HG03565 (cell line): ENCODE data around the gene DDX24.
A peak's percentile ranks its signal among the peaks of the same experiment; 100 is the strongest.
"Not testable (repeated sequence)": the region's sequence is repeated elsewhere in the genome, so short reads cannot be mapped to it uniquely, and the experiment has no call there.

Experiments
- ATAC-seq: cut with Tn5 transposase; IDR thresholded peaks from one replicate; pipeline ENCODE4 v1.9.1; 2021; ENCODE audit warnings: mild to moderate bottlenecking, moderate library complexity; ENCODE audit not compliant: unreplicated experiment

DDX24 gene

DNA sequence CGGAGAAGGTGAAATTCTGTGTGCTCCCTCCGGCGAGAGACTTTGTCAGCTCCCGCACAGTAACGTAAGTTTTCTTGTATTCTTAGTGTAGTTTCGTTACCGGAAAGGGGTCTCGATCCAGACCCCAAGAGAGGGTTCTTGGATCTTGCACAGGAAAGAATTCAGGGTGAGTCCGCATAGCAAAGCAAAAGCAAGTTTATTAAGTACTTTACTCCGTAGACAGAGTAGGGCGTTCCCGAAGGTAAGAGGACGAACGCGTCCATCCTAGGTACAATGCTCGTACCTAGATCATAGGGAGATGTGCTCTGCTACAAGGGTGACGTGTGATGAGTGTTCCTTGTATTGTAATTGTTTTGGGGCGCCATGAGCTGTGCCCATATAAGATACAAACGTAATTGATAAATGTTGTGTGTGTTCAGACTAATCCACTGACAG lies 401 bp upstream of the DDX24 start:
- ATAC-seq, result no peak

DNA sequence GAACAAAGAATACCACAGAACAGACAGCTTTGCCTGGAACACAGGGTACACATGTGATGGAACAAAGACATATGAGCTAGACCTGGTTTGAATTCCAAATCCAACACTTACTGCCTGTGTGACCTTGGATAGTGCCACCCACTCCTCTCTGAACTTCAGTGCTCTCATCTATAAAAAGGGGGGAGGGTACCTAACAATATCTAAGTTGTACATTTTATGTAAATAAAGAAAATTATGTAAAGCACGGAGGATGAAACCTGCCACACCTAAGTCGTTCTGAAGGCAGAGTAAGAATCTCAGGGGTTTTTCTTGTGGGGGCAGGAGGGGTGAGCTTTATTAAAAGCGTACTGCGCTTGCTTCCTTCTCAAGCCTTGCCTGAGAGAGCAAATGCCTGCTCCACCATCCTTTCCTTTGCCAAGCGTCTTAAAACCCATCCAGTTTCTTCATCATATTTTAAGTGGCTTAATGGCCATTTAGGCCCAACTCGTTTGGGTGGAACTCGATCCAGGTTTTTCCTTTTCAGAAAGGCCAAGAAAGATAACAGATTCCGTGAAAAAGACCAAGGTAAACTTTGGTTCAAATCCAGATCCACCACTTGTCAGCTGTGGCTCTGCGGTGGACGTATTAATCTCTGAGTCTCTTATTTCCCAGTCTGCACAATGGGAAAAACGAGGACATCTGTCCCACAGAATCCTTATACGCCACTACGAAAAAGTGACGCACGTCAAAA lies 946 bp downstream of the DDX24 start:
- no peak for ATAC-seq

DNA sequence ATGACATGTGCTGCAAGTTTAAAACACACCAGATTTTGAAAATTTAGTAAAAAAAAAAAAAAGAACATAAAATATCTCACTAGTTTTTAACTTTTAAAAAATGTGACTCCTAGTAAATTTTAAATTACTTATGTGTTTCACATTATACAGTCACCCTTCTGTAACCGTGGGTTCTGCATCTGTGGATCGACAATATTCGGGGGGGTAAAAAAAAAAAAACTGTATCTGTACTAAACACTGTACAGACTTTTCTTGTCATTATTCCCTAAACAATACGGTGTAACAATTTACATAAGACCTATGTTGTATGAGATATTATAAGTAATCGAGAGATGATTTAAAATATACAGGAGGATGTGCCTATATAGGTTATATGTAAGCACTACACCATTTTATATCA lies 3.2 kb downstream of the DDX24 start:
- no peak for ATAC-seq

- no peak for ATAC-seq
These were observed 3.7 kb downstream of the DDX24 start for GRCh38 chr14:94077111-94077821.

DNA sequence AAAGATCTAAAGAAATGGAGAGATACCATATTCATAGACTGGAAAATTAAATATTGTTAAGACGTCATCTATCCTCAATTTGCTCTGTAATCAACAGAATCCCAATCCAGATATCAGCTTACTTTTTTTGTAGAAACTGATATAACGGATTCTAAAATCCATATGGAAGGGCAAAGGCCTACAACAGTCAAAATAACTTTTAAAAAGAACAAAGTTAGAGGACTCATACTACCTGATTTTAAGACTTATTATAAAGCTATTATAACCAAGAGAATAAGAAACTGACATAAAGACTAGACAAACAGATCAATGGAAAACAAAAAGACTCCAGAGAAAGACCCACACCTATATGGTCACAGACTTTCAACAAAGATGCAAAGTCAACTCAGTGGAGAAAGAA lies 6.0 kb downstream of the DDX24 start:
- no peak for ATAC-seq

DNA sequence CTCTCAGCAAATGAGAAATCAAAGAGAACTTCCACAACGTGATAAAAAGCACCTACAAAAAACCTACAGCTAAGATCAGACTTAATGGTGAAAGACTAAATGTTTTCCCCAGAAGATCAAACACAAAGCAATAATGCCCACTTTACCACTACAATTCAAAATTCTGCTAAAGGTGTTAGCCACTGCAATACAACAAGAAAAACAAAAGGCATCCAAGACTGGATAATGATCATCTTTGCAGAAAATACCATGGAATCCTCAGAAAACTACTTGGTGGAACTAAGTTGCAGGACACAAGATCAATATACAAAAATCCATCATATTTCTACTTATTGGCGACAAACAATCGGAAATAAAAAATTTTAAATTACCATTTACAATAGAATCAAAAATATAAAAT lies 6.5 kb downstream of the DDX24 start:
- no peak for ATAC-seq

DNA sequence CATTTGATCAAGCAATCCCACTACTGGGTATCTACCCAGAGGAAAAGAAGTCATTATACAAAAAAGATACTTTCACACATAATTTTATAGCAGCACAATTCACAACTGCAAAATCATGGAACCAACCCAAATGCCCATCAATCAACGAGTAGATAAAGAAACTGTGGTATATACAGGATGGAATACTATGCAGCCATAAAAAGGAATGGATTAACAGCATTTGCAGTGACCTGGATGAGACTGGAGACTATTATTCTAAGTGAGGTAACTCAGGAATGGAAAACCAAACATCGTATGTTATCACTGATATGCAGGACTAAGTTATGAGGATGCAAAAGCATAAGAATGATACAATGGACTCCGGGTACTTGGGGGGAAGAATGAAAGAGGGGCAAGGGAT lies 8.9 kb downstream of the DDX24 start:
- ATAC-seq, result not testable (repeated sequence)

- no peak for ATAC-seq
These were observed 14.8 kb downstream of the DDX24 start for GRCh38 chr14:94066089-94066676.

- ATAC-seq, result no peak
These were observed 18.6 kb downstream of the DDX24 start for GRCh38 chr14:94062344-94062940.

- no peak for ATAC-seq
These were observed 21.0 kb downstream of the DDX24 start for GRCh38 chr14:94059998-94060397.

DNA sequence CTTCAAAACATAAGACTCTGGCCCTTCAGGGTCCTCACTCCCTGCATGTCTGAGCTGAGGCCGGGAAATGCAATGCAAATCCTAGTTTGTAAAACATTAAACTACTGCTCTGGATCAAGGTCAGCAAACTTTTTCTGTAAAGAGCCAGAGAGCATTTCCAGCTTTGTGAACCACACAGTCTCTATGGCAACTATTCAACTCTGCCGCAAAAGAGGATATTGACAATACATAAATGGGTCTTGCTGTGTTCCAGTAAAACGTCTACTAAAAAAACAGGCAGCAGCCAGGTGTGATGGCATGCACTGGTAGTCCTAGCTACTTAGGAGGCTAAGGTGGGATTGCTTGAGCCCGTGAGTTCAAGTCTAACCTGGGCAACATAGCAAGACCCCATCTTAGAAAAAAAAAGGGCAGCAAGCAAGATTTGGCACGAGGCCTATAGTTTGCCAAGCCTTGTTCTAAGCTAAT lies 22.3 kb downstream of the DDX24 start:
- no peak for ATAC-seq

GRCh38 chr14:94058128-94058673 lies 22.8 kb downstream of the DDX24 start:
- ATAC-seq, result no peak

DNA sequence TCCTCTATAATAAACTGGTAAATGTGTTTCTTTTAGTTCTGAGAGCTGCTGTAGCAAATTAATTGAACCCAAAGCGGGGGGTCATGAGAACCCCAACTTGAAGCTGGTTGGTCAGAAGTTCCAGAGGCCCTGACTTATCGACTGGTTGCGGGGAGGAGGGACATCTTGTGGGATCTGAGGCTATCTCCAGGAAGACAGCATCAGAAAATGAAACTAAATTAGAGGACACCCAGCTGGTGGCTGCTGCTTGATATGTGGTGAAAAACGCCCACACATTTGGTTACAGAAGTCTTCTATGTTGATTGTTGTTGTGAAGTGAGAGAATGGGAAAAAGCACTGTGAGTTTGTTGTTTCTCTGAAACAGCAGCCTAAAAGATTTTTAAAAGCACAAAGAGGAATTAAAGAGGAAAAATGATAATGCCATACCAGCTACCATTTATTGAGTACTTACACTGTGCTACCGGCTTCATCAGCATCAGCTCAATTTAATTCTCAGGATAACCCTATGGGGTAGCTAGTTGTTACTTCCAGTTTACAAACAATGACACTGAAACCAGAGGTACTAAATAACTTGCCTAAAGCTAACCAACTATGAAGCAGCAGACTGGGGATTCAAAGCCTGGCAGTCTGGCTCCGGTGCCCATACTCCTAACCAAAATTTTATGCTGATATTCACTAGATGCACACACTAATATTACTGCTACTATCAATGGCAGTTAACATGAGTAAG lies 24.3 kb downstream of the DDX24 start:
- peak; percentile 71 for ATAC-seq

DNA sequence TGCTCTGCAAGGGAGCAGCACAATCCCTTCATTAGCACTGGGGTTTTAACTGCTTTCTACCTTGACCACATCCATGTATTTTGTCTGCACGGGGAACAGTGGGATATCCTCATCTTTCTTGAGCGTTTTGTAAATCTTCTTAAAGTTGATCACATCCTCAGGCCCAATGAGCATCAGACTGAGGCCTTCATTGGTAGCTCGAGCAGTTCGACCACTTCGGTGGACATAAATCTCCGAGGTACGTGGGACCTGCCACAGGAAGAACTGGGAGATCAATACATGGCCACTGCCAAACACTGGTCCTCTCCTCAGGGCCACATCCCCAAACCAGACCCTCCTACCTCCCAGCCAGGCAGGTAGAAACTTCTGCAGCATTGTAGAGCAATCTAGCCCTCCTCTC lies 26.1 kb downstream of the DDX24 start:
- ATAC-seq, result no peak

GRCh38 chr14:94054401-94054800 lies 26.6 kb downstream of the DDX24 start:
- no peak for ATAC-seq

GRCh38 chr14:94052662-94053061 lies 28.3 kb downstream of the DDX24 start:
- no peak for ATAC-seq

- ATAC-seq, result no peak
These were observed 28.8 kb downstream of the DDX24 start for GRCh38 chr14:94052199-94052598.

DNA sequence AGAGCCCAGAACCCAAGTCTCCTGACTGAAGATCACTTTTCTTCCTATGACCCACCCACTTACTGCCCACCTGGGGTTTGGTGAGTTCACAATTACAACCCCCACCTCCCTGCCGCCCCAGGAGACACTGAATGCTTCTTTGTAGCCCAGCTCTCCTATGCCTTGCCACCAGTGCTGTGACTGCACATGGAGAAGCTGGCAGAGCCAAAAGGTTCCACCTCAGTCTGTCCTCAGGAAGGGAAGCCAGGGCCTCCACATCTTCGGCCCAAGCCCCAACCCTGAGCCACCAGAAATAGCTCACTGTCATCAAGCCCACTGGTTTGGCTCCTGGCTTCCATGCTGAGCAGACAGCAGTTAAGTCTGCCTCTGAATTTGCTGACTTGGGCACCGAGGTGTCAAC lies 29.2 kb downstream of the DDX24 start:
- ATAC-seq, result no peak

DNA sequence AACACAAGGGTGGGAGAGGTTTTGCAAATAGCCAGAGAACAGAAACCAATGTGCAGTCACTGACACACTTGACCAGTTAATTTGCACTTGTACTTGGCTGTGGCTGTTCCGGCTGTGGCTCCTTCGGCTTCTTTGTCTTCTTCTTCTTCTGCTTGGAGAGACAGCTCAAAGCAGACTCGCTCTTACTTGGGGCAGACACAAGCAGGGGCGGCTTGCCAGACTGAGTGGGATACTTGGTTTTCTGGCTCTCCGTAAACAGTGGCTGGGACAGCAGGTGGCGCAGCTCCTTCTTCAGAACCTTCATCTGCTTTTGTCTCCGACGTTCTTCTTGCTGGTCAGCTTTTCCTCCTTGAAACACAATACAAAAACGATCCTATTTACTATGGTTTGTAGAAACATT lies 29.9 kb downstream of the DDX24 start:
- no peak for ATAC-seq

- ATAC-seq, result no peak
These were observed 30.6 kb downstream of the DDX24 start for GRCh38 chr14:94050231-94050880.
